LNCaP clone FGC (cell line): ENCODE measurements around the gene PPFIBP1.
A peak's percentile ranks its signal among the peaks of the same experiment; 100 is the strongest.

ENCODE experiments used
- DNase-seq: peaks from one replicate; pipeline ENCODE4 v3.0.0-alpha.2; 2011; ENCODE audit warnings: low read depth
- H3K4me3 ChIP-seq: 2 replicates; pipeline ENCODE4 v1.5.1; 2011; ENCODE audit warnings: mild to moderate bottlenecking, low read depth, low read length, control low read depth
- TF ChIP-seq, protein P1 (sequence below): IDR thresholded peaks from 2 replicates; pipeline ENCODE4 v1.5.1; 2012; ENCODE audit warnings: mild to moderate bottlenecking; ENCODE audit not compliant: control insufficient read depth, insufficient read depth; ENCODE audit errors: extremely low read depth

PPFIBP1 gene

GRCh38 chr12:27709212-27709931 lies 185.4 kb downstream of the PPFIBP1 start:
- TF ChIP-seq, protein P1, sequence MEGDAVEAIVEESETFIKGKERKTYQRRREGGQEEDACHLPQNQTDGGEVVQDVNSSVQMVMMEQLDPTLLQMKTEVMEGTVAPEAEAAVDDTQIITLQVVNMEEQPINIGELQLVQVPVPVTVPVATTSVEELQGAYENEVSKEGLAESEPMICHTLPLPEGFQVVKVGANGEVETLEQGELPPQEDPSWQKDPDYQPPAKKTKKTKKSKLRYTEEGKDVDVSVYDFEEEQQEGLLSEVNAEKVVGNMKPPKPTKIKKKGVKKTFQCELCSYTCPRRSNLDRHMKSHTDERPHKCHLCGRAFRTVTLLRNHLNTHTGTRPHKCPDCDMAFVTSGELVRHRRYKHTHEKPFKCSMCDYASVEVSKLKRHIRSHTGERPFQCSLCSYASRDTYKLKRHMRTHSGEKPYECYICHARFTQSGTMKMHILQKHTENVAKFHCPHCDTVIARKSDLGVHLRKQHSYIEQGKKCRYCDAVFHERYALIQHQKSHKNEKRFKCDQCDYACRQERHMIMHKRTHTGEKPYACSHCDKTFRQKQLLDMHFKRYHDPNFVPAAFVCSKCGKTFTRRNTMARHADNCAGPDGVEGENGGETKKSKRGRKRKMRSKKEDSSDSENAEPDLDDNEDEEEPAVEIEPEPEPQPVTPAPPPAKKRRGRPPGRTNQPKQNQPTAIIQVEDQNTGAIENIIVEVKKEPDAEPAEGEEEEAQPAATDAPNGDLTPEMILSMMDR: no peak

GRCh38 chr12:27709932-27710591 lies 186.1 kb downstream of the PPFIBP1 start:
- TF ChIP-seq, protein P1: no peak
- peak overlapping the region; percentile 74 for H3K4me3 ChIP-seq
- DNase-seq: peak; percentile 96

More at GRCh38 chr12:27709212-27709931, 185.4 kb downstream of the PPFIBP1 start:
- H3K4me3 ChIP-seq: peak overlapping the region; percentile 74
- DNase-seq: no peak

GRCh38 chr12:27710592-27711316 lies 186.7 kb downstream of the PPFIBP1 start, which contains the start of gene MRPS35:
MRPS35 (plus strand) TSS chr12:27710832; CDS start chr12:27710844, 12 bp downstream.
- peak; percentile 79 for DNase-seq

DNA sequence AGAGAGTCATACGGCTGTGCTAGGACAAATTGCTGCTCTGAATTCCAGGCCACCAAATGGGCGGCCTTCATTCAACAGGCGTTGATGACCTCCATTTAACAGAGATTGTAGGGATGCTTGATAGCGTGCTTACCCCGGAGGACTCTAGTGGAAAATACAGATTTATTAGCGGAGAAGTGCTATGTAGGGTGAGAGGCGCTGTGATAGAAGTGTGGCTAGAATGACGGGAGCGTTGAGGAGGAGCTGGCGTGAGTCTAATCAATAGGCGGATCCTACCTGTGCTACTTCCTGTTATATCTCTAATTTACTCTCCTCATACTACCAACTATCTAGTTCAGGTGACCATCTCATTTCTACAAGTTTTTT lies 187.3 kb downstream of the PPFIBP1 start:
- TF ChIP-seq, protein P1: no peak
- no peak for DNase-seq
- H3K4me3 ChIP-seq: peak overlapping the region; percentile 74

More at GRCh38 chr12:27710592-27711316, 186.7 kb downstream of the PPFIBP1 start, which contains the start of gene MRPS35:
- H3K4me3 ChIP-seq: peak within 1 kb of the TSS; percentile 74
- TF ChIP-seq, protein P1: peak; percentile 13; the same call in 1 of the 2 replicates

DNA sequence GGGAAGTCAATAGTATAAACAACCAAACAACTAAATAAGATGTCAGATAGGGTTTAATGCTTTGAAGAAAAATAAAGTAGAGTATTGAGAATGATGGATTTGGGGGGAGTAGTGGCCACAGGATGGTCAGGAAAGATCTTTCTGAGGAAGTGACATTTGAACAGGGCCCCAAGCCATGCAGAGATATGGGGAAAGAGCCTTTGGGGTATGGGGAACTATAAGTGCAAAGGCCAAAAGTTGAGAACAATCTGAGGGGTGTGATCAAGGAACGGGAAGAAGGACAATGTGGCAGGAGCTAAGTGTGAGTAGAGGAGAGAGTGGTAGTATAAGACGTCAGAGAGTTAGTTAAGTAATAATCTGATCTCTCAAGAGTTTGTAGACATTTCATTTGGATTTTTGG lies 188.0 kb downstream of the PPFIBP1 start:
- TF ChIP-seq, protein P1: no peak
- peak overlapping the region; percentile 74 for H3K4me3 ChIP-seq
- no peak for DNase-seq

- TF ChIP-seq, protein P1: no peak
- DNase-seq: no peak
- no peak overlapping the region for H3K4me3 ChIP-seq
Measured at GRCh38 chr12:27723212-27723611, 199.2 kb downstream of the PPFIBP1 start.
